GM18508 (cell line): ENCODE data around the gene SLC17A8.

ENCODE experiments used
- ATAC-seq: cut with Tn5 transposase; IDR thresholded peaks from one replicate; pipeline ENCODE4 v1.9.1; 2021; ENCODE audit warnings: moderate number of reproducible peaks; ENCODE audit not compliant: insufficient read depth, unreplicated experiment

Gene SLC17A8

DNA sequence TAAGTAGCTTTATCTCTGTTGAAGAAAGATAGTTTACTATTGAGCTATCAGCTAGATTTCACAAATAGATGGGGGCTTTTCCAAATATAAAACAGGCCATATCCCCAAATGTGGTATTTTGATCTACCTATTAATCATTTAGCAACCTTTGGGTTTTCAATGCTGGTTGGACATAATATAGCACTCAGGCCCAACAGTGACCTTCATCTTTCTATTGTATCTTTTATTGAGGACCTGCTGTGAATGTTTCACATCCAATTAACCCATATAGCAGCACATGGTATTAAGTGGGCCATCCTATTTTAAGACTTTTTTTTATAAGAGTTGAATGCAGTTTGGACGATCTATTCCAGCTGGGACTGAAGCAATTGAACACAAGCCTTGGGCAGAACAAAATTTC, 106.8 kb downstream of the SLC17A8 start:
- ATAC-seq: no peak

DNA sequence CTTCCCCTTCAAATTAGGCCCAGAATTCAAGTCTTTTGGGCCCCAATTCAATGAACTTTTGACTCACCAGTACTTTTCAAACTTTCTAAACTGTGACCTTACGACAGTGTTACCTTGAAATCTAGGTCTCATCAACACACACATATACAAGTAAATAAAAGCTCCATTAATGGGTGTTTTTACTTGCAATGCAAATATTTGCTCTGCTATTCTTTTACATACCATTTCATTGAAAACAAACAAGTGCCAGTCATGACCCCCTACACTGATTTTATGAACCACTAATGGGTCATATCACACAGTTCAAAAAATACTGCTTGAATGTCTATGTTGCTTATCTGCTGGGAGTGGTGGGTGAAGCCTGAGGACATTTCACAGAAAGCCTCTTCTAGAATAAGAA, 107.7 kb downstream of the SLC17A8 start:
- no peak for ATAC-seq

DNA sequence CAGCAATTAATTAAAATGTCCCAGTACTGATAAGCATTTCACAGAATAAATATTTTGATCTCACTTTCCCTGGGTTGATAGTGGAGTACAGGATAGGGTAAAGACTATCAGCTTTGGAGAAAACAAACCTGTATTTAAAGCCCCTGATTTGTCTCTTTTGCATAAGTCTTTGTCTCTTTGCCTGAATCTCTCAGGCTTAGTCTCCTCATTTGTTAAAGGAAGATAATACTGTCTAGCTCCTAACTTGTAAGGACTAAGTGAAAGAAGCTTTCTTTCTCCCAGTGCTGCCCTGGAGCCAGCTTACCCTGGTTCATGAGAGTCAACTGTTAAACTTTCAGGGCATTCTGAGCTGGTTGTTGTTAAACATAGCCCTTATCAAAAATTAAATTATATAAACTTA, 111.3 kb downstream of the SLC17A8 start:
- ATAC-seq: no peak
